Epithelial cell of proximal tubule (primary cell): ENCODE data around the gene SELENOI. TPM values are rescaled to one million over a fixed set of nuclear protein-coding genes. Genes with fewer than 3 reads are reported as not detected.

Experiments
- DNase-seq: peaks from one replicate; pipeline ENCODE4 v3.0.0-alpha.2; 2011; ENCODE audit warnings: low read depth
- H3K4me3 ChIP-seq: 2 replicates; pipeline ENCODE4 v1.5.1; 2011; ENCODE audit warnings: low read depth, mild to moderate bottlenecking, low read length
- CTCF ChIP-seq: conservative IDR thresholded peaks from 2 replicates; pipeline ENCODE4 v1.5.1; 2012; ENCODE audit warnings: low read depth, mild to moderate bottlenecking, low read length
- total RNA-seq: library from RNA; depleted of rRNA; stranded (reverse); fragments of >200 nt; gene quantifications from 2 replicates; pipeline ENCODE4 v1.2.3, GENCODE V29; 2015

Gene SELENOI
- total RNA-seq, 1 donor from 2014 or later: 19.3 TPM

- no peak for TF ChIP-seq CTCF
- DNase-seq: no peak
- H3K4me3 ChIP-seq: no peak overlapping the region
These were observed 64.9 kb downstream of the SELENOI start for GRCh38 chr2:26410764-26411243.

- TF ChIP-seq CTCF: no peak
- no peak overlapping the region for H3K4me3 ChIP-seq
- no peak for DNase-seq
These were observed 65.5 kb downstream of the SELENOI start for GRCh38 chr2:26411419-26411818.

GRCh38 chr2:26412091-26412673 is 66.2 kb downstream of the SELENOI start:
- DNase-seq: no peak
- no peak overlapping the region for H3K4me3 ChIP-seq
- no peak for TF ChIP-seq CTCF

GRCh38 chr2:26414311-26414710 is 68.4 kb downstream of the SELENOI start:
- no peak for DNase-seq
- TF ChIP-seq CTCF: no peak
- H3K4me3 ChIP-seq: no peak overlapping the region

- no peak for DNase-seq
- H3K4me3 ChIP-seq: no peak overlapping the region
- TF ChIP-seq CTCF: no peak
These were observed 76.0 kb downstream of the SELENOI start for GRCh38 chr2:26421961-26422360.

- H3K4me3 ChIP-seq: no peak overlapping the region
- DNase-seq: no peak
- no peak for TF ChIP-seq CTCF
These were observed 77.1 kb downstream of the SELENOI start for GRCh38 chr2:26422947-26423629.

GRCh38 chr2:26423750-26424149 is 77.8 kb downstream of the SELENOI start:
- DNase-seq: no peak
- no peak for TF ChIP-seq CTCF
- H3K4me3 ChIP-seq: no peak overlapping the region
